DMS 273 (cell line): ENCODE data around the gene IFNLR1.
"Not testable (repeated sequence)": the region's sequence is repeated elsewhere in the genome, so short reads cannot be mapped to it uniquely, and the experiment has no call there.

Experiments used
- DNase-seq: peaks from one replicate; lab custom pipeline; 2025; ENCODE audit not compliant: unreplicated experiment; lab: John Stamatoyannopoulos, UW

IFNLR1 gene

GRCh38 chr1:24186993-24187790 lies at the start of gene IFNLR1:
IFNLR1 (minus strand) TSS chr1:24187289; CDS start chr1:24187248, 41 bp downstream.
- peak; percentile 74 for DNase-seq

- no peak for DNase-seq
These were observed 49.1 kb upstream of the IFNLR1 start for GRCh38 chr1:24235921-24236788.

- no peak for DNase-seq
These were observed 46.9 kb upstream of the IFNLR1 start for GRCh38 chr1:24233684-24234600.

GRCh38 chr1:24231701-24232100 lies 44.6 kb upstream of the IFNLR1 start:
- no peak for DNase-seq

- no peak for DNase-seq
These were observed 41.2 kb upstream of the IFNLR1 start for GRCh38 chr1:24228311-24228710.

- no peak for DNase-seq
These were observed 39.7 kb upstream of the IFNLR1 start for GRCh38 chr1:24226749-24227148.

- no peak for DNase-seq
These were observed 37.7 kb upstream of the IFNLR1 start for GRCh38 chr1:24224761-24225160.

- no peak for DNase-seq
These were observed 37.0 kb upstream of the IFNLR1 start for GRCh38 chr1:24224086-24224485.

GRCh38 chr1:24222793-24223192 lies 35.7 kb upstream of the IFNLR1 start:
- no peak for DNase-seq

- DNase-seq = no peak
These were observed 35.0 kb upstream of the IFNLR1 start for GRCh38 chr1:24222008-24222605.

GRCh38 chr1:24221246-24221645 lies 34.2 kb upstream of the IFNLR1 start:
- no peak for DNase-seq

GRCh38 chr1:24216276-24217074 lies 29.4 kb upstream of the IFNLR1 start:
- DNase-seq = peak; percentile 94

GRCh38 chr1:24215226-24215814 lies 28.2 kb upstream of the IFNLR1 start:
- no peak for DNase-seq

GRCh38 chr1:24212376-24212775 lies 25.3 kb upstream of the IFNLR1 start:
- no peak for DNase-seq

GRCh38 chr1:24210195-24210627 lies 23.1 kb upstream of the IFNLR1 start:
- DNase-seq = no peak

GRCh38 chr1:24209097-24209496 lies 22.0 kb upstream of the IFNLR1 start:
- DNase-seq = peak; percentile 18

- no peak for DNase-seq
These were observed 20.6 kb upstream of the IFNLR1 start for GRCh38 chr1:24207709-24208108.

GRCh38 chr1:24207395-24207687 lies 20.3 kb upstream of the IFNLR1 start:
- DNase-seq = not testable (repeated sequence)
